NOMO-1 treated with dmso at 0.1 percent for 144 hours (cell line): Measurements from ENCODE around the gene UNC119.

Experiments
- DNase-seq: peaks from one replicate; lab custom pipeline; 2025; ENCODE audit not compliant: unreplicated experiment; lab: John Stamatoyannopoulos, UW

Gene UNC119

DNA sequence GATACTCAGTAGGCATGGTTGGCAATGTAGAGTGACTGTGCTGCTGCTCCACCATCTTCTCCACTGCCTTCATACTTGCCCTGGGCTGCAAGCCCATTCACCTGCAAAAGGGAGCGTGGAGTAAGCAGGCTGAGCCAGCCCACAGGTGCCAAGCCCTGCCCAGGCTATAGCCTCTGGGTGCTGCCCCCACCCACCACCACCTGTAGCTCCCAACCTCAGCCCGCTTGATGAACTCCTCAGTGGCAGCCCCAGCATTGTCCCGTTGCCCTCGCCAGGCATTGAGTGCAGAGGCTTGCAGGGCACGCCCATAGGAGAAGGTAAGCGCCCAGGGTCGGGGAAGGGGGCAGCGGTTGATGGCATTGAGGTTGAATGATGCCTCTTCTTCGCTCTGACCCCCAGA lies 21.1 kb upstream of the UNC119 start:
- no peak for DNase-seq

DNA sequence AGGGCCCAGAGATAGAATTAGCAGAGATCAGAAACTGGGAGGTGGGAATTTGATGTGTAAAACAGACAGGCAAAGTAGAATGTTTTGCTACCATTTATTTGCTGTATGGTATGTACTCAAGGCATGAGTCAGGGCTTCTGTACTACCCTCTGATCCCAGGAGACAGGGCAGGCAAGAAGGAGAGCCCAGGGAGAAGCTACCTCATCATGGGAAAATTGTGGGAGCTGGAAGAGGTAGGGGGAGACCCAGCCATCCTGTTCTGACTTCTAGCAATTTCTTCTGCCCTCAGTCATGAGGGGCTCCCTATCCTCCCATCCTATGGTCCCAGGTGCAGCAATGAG lies 20.6 kb upstream of the UNC119 start:
- DNase-seq, result no peak

DNA sequence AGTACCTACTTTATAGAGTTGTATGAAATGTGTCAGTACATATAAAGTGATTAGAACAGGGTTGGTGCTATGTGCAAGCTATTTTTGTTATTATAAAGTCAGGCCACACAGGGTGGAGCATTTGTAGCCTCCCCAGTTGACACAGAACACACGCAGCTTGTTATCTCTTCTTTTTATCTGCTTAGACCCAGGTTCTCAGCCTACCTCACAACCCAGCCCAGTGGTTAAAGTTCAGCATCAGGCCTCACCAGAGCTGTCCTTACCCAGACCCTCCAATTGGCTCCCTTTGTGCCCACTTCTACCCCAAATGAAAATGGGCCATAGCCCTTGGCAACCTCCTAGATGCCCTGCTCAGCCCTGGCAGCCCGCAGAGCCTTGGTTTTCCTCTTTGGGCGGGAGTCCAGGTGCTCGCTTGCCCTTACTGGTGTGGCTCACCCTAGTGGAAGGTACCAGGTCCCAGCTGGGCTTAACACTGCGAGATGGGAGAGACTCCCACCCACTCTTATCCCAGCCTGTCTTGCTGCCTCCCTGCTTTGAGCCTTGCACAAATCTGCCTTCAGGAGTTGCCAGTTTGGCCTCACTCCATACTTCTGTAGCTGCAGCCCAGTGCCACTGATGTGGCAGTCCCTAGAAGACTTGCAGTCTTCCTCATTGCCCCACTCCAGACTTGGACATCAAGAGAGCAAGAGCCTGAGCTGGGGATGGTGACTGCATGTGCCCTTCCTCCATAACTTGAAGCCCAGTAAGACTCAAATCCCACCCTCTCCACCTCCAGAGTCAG lies 20.0 kb upstream of the UNC119 start:
- no peak for DNase-seq

DNA sequence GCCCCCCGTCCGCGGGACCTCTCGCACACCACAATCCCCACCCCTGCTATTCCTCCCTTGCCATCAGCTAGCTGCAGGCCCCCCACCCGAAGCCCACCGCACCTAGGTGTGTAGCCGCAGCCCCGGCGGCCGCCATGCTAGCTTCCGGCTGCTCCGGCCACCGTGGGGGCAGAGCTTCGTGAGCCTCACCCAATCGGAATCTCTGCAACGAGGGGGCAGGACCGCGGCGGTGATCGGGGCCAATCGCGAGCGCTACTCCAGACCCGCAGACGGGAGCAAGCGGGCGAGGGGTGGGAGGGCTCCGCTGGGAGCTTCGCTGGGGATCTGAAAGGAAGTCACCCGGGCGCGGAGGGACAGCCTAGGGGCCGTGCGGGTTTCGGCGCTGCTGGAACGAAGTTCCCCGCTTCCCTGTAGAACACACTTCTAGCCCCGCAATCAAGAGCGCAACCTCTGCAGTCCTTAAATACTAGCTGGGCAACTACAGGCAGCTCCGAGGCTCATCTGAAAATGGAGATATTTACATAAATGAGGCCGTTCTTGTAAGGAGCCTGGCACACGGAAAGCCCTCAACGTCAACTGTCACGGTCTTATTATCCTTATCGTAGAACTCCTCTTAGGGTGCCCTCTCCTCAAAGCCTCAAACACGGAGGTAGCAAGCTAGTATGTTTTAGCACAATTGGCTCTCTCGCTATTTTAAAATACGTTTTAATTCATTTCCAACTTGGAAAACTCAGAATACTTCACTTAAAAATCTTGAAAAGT lies 19.1 kb upstream of the UNC119 start, which contains the start of gene PIGS:
Gene PIGS, minus strand, starts transcription at position 164 of the 762 bp plus-strand sequence. Its CDS starts 28 bp downstream, at position 136.
- peak; percentile 96 for DNase-seq

DNA sequence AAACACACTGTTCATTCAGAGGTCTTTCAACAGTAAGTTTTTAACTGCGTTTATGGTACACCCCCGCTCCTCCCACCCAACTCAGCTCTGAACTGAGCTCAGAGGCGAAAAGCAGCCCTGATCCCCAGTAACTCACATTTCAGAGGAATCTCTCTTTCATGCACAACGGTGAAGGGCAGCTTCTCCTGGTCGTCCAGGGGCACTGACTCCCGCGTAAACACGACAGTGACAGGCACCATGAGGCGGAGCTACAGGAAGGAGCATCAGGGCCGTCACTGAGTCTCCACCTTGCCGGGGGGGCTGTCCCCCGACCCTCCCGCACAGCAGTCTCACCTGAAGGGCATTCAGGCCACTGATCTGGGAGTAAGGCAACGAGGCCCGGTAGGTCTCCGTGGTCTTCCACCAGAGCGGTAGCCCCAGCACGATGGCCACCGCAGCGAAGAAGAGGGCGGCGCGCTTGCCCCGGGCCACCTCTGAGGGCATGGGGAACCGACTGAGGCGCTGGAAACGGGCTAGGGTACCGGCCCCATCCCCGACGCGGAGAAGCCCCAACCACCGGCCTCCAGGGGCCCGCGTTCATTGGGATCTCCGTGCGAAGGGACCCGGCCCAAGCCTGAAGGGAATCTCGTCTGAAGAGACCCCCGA lies 18.4 kb upstream of the UNC119 start:
- no peak for DNase-seq

DNA sequence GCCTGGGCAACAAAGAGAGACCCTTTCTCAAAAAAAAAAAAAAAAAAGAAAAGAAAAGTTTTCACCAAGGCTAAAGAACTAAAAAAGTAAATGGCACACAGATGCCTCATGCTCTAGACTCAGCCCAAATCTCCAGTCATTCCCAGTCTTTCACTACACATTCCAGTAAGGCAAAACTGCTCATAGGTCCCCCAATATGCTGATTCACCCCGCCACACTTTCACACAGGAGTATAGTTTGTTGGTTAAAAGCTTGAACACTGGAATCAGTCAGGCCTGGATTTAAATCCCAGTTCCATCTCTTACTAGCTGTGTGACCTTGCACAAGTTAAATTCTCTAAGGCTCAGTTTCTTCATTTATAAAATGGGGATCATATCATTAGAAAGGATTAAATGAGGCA lies 17.0 kb upstream of the UNC119 start:
- DNase-seq, result no peak

DNA sequence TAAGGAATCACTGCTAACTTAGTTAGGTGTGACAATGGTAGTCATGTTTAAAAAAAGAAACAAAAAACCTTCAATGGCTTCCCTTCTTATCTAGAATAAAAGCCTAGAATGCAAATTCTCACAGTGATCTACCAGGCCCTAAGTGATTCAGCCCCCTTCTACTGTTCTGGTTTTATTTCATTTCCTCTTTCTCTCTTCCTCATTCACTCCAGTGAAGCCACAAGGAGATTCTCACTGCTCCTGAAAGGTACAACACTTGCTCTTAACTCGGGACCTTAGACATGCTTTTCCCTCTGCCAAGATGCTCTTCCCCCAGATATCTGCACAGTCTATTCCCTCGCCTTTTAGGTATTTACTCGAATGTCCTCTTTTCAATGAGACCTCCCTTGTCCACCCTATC lies 15.2 kb upstream of the UNC119 start:
- DNase-seq, result peak; percentile 57

DNA sequence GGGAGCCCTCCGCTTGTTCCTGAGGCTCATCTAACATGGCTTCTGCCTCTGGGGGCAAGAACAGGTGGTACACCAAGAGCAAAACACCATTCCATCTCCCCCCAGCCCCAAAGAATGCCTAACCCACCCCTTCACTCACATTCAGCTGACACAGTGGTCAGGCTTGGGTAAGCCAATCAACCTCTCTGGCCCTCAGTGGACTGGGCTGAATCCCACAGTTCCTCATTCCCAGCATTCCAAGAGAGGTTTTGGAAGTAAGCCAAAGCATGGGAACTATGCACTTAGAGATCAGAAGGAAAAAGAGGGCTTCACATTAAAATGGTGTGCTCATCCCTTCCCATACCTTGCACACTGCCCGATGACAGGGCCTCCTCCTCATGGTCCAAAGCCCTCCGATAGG lies 11.1 kb upstream of the UNC119 start:
- DNase-seq, result no peak

DNA sequence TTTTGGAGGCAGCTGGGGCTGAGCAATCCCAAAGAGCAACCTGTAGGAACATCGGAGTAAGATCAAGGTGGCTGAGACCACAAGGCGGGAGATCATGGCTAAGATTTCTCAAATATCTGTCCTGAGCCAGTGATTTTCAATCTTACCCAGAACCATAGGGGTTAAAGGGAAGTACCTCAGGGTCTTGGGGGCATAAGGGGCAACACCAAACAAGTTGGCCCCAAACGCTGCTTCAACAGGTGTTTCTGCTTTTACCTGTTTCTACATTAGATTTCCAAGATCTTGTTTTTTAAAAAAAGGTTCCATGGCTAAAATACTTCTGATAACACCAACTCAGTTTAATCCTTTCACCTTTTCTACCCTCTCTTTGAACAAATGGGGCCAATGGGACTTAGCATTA lies 2.6 kb upstream of the UNC119 start:
- no peak for DNase-seq

DNA sequence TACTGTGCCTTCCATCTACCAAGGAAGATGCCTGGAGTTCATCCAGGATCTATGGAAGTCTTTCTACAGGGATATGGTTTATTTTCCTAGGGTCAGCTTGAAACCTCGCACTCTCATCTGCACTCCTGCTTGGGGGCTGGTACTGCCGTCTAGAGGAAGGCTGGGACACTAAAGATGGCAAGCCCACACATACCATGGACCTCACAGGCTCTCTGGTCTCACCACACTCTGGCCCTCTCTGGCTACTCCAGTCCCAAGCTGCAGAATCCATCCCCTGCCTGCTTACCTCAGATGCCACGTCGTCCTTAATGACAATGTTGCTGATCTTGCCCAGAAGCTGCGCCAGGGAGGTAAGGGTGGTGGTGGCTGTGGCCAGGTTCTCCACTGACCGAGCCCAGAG lies 2.1 kb upstream of the UNC119 start:
- DNase-seq, result no peak

DNA sequence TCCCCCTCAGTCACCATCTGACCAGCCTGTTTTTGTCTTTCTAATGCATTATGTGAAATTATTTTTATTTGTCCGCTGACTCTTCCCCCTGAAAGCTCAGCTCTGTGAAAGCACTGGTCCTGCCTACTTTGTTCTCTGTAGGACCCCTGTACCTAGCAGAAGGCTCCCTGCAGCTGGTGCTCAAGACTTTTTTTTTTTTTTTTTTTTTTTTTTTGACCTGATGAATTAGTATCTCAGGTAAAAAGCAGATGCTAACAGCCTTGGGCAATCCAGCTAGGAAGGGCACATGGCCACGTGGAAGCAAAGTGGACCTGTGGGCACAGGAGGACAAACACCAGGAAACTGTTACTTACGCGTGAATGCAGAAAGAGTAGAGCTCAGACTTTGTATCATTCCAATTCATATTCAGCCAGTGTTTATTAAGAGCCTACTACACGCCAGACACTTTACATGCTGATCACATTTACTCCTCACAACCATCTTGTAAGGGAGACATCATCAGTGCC lies 629 bp upstream of the UNC119 start:
- no peak for DNase-seq

DNA sequence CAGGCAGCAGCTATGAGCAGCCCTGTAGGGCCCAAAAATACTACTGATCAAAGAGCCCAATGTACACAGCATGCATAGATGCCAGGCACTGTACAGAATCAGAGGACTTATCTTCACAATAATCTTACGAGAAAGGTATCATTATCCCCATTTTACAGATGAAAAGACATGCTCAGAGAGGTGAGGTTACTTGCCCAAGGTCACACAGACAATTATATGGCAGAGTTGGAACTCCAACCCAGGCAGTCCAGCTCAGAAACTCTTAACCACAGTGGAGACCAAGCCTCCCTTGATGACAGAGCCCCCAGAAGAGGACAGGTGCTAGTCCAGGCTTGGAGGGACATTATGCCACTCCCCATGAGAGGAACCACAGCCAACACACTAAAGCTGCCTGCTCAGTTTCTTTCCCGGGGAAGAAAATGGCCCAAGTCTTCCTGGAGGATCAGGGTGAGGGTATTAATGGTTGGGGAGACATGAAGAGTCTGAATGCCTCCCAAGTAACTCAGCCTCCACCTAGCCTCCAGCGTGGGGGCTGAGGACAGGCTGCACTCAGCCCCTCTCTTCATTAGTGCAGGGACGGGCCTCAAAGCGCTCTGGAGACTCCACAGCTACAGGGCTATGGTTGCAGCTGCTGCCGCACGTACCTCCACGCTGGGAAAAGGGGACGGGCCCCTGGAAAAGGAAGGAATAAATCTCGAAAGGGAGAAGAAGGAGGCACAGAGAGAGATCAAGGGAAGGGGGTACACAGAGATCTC lies 826 bp downstream of the UNC119 start:
- no peak for DNase-seq

DNA sequence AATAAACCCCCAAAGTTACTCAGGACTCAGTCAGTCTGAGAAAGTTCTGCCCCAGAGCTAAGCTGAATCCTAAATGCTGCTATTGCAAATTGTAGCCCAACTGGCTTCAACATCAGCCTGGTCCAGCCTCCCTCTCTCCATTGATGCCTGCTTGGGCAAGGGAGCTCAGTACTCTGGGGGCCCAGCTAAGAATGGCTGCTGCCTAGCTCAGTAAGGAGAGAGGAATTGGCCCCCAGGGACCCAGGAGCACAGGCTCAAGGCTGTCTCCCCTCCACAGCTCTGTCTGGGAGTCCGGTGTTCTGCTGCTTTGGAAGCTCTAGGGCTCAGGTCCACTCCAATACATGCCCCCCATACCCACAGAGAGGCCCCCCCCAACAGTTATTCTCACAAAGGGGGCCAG lies 1.6 kb downstream of the UNC119 start:
- DNase-seq, result no peak

DNA sequence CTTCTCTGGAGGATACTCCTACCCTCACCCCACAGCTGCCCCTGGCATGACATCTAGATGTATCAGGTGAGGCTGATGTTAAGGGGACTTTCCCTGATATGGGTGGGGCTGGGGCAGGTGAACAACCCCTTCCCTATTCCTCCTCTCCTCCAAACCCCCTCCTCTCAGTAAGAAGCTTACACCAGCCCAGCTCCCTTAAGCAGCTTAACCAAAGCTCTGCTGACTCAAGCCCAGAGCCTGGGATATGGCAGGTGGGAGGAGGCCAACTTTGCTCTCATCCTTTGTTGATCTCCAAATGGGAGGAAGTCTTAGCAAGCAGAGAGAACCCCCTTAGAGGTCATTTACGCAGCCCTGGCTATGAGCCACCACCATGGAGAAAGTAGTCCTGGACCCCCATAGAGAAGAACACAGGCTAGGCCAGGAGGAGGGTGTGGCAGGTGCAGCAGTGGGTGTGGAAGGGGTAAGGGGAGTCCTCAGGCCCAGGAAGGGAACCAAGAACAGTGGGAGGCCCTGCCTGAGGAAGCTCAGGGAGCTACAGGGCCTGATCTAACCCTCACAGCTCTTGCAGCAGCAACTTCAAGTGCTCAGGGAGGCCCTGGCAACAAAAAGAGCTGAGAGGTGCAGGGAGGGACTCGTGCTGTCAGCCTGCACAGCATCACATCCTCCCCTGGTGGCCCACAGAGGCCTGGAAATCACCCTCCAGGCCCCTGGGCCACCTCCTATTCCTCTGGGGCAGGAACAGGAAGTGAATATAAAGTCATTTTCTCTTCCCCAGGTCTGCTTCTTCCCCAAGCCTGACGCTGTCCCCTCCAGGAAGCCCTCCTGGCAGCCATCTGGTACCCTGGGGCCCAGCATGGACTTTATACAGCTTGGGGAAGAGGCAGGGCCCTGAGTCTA lies 2.9 kb downstream of the UNC119 start:
- DNase-seq, result peak; percentile 31

DNA sequence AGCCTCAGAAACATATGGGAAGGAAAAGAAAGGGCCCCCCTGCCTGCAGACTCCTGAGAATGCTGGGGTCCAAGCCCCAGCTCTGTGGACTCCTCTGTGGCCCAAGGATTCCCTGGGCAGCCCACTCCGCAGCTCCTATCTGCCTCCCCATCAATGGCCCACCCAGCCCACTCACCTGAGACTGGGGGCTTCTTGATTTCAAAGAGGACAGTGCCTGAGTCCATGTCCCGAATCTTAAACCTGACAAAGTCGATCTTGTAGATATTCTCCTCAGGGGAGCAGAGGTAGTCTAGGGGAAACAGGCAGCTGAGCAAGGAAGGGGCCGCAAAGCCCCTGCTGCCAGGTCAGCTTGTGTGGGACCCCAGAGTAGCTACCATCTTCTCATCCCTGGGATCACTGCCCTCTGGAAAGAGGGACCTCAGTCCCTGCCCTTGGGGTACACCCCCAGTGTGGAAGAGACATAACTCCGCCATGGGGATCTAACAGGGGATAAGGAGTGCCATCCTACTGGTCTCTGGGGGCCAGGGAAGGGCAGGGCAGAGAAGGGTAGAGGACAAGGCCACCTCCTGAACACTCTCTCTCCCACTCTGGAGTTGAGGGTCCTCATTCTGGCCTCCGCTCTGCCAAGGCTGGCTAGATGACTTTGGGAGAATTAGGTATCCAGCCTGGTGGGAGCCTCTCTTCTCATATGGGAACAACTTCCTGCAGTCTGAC lies 3.9 kb downstream of the UNC119 start:
- no peak for DNase-seq

DNA sequence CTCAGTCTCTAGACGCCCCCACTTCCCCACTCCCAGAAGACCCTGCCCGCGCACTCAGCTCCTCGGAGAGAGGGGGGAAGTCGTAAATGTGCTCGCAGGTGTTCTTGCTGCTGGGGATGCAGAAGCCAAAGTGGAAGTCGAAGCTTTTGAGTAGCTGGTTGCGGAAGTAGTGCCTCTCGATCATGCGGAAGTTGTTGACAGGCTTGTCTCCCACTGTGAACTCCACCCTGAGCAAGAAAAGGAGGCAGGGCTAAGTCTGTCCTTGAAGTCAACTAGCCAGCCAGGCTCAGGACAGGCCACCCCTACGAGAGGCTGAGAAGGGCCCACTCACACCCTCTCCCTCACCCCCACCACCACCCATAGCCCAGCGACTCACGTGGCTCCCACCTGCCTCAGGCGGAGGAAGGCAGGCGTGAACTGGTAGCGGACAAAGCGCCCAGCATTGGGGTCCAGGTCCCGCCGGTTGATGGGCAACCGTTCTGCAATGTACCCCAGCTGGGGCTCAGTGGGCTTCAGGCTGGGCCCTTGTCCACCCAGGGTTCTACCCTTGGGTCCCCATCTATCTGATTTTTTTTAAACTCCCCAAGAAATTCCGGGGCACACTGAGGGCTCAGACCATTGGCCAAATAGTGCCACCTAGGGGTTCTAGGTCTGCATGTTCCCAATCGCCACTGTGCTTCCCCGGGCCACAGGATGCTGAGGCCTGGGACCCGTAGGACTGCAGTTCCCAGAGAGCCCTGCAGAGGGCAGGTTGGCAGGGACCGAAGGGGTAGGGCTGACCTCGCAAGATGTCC lies 4.6 kb downstream of the UNC119 start:
- DNase-seq, result peak; percentile 91

DNA sequence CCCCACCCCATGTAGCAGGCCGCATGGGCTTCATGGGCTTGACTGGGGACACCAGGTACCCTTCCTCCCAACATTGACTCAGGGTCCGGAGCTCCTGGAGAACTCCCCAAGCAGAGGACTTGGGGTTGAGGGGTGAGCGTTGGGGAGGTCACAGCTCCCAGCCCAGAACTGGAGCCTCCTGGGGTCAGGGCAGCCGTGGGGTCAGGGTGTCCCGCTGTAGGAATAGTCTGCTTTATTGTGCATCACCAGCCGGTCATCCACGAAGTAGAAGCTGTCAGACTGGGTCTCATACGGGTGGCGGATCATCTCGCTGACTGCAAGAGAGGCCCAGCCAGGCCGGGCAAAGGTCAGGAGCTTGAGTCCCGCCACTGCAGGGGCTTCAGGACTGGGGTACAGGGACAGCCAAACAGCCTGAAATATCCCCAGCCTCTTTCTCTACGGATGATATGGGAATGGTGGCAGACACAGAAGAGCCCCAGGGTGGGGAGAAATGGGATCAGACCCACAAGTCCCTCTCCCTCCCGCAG lies 5.3 kb downstream of the UNC119 start:
- no peak for DNase-seq

DNA sequence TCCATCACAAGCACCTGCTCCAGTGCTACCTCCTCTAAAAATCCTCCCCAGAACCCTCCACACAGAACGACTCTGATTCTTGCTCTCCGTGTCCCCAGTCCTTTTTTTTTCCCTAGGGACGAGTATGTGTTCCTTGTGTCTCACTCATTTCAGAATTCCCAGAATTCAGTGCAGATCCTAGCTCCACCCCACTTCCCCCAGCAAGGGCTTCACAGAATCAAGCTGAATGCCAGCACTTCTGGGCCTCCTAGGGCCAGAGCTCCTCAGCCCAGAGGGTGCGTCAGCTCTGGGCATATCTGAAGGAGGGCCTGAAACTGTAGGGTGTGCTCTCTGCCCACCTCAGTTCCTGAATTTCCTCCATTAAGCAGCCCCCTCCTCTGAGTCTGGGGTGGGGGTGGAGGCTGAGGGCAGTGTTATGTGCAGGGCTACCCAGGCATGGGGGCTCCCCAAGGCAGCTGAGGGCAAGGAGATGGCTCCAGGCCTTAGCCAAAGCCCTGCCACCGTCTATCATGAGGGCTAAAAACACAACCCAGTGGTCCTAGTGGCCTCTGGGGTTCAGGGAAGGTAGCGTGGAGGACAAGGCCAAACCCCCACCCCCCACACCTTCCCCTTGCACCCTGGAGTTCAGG lies 6.5 kb downstream of the UNC119 start:
- DNase-seq, result no peak
